Femur (tissue), 1 donor: Measurements from ENCODE around the gene AK1.

Source experiments
- DNase-seq: peaks from one replicate; pipeline ENCODE4 v3.0.0-alpha.2; 2017

The AK1 gene

DNA sequence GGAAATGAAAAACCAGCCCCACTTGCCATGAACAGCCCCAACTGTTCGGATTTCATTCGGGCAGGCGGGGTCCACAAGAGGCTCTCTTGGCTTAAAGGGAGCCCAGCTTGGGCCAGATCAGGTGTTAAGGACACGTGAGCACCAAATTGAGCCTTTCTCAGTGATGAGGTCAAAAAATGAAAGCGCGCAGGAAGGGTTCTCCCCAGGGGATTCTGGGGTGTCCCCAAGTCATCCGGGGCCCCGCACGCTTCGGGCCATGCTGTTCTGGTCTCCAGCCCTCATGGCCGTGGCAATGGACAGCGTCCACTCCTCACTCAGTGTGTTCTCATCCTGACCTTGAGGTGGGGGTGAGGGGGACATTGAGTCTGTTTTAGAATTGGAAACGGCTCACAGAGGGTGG, 10.9 kb downstream of the AK1 start:
- no peak for DNase-seq

DNA sequence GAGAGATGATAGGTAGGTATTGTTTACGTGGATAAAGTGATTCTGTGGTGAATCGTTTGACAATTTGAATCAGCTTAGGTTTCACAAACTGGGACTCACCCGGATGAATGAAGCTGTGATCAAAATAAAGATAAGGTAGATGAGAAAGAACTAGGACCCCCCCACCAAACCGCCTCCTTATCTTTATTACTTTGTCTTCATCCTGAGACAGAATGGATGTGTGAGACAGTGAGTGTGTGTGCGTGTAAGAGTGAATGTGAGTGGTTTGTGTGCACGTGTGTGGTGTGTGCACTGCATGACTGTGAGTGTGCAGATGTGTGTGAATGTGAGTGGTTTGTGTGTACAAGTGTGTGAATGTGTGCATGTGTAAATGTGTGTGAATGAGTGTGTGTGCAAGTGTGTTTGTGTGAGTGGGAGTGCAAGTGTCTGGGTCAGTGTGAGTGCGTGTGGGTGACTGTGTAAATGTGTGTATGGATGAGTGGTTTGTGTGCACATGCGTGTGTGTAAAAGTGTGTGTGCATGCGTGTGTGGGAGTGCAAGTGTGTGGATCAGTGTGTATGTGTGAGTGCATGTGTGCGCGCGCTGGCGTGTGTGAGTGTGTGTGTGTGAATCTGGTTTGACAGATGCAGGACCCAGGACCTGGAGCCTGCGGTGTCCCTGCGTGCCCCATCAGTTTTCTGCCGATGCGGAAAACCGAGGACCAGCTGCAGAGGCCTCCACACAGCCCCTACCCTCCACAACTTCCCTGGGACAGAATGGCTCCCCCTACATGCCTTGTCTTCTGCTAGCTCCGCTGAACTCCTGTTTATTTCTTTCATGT, 11.6 kb downstream of the AK1 start:
- no peak for DNase-seq

DNA sequence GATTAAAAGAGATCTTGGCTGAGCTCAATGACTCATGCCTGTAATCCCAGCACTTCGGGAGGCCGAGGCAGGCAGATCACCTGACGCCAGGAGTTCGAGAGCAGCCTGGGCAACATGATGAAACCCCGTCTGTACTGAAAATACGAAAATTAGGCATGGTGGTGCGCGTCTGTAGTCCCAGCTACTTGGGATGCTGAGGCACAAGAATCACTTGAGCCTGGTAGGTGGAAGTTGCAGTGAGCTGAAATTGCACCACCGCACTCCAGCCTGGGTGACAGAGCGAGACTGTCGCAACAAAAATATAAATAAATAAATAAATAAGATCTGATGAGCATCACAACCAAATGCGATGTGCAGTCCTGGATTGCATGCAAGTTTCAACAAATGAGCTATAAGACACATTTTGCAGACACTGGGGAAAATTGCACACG, 14.3 kb downstream of the AK1 start:
- no peak for DNase-seq

DNA sequence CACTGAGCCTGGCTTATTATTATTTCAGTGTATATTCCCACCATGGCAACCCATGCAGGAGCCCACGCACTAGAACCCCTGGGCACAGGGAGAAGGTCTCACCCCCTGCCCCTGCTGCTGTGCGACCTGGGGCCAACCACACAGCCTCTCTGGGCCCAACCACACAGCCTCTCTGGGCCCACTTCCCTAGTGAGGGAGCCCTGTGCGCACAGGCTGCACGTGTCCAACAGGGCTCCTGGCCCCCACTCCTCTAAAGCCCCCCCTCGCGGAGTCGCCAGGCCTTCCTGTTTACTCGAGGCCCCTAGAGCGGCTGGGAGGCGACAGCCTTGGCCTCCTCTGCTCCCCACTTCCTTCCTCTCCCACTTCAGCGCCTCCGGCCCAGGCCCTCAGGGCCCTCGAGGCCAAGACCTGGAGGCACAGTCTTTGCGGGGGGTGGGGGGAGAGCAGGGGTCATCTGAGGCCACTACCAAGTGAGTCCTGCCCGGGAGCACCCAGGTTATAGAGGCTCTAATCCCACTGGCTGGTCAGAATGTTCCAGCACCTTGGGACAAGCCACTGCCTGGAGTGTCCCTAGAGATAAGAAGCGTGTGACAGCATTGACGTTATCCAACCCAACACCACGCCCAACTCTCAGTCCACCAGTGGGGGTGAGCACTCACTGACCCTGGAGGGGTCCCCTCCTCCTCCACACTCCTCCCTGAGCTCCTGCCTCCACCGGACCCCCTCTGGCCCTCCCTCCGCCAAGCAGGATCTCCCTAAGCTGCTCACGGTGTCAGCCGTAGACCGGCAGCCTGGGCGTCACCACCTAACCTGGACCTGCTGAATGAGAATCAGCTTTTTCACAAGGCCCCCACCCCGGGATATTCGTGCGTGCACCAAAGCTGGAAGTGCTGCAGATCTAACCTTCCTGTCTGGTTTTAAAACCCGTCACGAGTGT, 15.1 kb downstream of the AK1 start:
- DNase-seq: peak; percentile 84

DNA sequence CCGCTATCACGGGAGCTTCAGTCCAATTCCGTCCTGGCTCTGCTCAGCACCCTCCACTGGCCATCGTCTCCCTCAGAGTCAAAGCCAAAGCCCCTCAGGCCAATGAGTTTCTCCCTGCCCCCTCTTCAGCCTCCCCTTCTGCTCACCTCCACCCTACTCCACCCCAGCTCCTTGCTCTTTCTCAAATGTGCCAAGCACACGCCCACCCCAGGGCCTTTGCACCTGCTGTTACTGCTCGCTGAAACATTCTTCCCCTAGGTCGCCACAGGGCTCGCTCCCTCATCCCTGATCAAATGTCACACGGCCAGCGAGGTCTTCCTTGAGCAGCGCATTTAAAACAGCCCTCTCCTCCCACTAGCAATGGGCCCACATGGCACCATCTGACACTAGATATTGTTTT, 16.7 kb downstream of the AK1 start:
- DNase-seq: no peak

DNA sequence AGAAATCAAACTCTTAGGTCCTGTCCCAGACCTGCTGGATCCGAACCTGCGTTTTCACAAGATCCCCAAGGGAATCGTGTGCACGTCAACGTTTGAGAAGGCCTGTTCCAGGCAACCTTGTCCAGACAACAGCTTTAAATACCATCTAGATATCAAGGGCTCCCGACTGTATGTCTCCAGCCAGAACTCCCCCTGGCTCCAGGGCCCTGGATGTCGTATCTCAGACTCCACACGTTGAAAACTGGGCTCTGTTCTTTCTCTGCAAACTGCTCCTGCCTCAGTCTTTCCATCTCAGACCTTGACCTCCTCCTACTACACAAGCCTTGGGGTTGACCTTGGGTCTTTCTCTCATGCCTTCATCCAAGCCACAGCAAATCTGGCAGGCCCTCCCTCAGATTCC, 17.2 kb downstream of the AK1 start:
- DNase-seq: no peak

DNA sequence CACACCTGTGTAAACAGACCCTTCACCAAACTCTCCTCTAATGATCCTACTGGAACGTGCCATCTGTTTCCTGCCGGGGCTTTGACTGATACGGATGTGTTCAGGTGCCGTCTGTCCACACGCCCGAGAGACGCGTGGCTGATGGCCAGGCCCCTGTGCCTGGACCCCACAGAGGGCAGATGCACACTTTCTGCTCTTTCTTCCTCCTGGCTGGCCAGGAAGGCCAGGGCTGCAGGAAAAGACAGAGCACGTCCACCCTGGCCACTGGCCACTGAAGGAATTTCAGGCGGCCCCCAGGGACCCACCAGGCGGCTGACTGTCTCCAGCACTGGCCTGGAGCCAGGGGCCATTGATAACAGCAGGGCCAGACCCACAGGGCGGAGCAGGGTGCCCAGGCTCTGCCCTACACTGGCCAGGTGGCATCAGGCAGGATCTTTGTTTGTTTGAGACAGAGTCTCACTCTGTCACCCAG, 19.4 kb downstream of the AK1 start:
- peak; percentile 64 for DNase-seq

DNA sequence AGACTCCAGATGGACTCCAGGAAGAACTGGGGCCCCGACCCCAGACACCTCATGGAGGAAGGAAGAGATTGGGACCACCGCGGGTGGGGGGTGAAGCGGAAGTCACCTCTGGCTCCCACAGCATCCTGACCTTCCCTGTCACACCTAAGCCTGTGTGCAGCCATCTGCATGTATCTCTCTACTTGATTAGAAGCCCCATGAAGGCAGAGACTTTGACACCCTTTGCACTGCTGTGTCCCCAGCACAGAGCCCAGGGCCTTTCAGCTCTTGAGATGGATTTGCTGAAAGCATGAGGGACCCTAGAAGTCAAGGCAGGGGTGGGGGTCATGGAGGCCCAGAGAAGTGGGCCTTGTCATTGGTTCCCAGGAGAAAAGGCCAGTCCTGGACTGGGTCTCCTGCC, 20.2 kb downstream of the AK1 start:
- no peak for DNase-seq

DNA sequence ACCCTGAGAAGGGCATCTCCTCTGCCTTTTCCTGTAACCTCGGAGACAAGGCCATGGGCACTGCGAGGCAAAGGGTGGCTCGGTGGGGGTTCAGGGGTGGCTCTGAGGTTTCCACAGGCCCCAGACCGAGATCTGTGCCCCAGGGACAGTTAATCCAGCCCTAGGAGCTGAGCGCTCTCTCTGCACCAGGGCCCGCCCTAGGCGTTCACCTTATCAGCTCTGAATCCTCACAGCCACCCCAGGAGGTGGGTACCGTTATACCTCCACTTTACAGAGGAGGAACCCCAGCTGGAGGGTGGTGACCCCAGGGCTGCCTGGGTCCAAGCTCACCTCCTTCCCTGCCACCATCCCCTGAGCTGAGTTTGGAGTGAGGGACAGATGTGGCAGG, 20.8 kb downstream of the AK1 start:
- DNase-seq: no peak

DNA sequence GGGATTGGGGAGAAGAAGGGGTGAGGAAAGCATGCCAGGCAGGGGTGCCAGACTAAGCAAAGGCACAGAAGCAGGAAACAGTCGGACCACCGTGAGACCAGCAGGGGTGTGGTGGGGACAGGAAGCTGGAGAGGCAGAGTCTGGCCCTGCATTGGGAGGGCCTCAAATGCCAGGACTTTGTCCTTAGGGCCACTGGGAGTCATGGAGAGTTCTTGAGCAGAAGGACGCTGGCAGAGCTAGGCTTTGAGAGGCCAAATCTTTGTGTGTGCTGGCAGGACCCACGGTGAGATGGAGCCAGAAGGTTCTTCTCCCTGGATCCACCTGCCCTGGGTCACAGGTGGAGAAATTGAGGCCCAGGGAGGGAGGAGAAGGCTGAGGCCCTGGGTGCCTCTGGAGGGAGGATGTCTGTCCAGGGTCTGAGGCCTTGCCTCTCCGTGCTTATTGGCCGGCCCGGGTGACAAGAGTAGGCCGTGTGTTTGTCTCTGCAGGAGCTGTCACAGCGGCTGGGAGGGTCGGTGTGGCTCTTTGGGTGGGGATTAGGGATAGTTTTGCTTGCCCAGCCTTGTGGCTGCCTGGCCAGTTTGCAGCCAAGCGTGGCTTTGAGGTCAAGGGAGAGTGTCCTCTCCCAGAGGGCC, 21.3 kb downstream of the AK1 start:
- DNase-seq: no peak

DNA sequence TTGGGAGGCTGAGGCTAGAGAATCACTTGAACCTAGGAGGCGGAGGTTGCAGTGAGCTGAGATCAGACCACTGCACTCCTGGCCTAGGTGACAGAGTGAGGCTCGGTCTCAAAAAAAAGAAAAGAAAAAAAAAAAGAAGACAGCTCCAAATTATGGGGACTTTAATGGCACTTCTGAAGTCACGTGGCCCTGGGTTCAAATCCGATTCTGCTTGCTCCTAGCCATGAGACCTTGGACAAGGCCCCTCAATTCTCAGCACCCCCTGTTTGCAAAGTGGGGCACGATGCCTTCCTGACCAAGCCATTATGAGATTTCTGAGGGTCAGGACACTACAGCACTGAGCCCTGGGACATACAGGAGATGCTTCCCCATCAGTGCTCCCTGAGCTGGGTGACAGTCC, 22.0 kb downstream of the AK1 start:
- no peak for DNase-seq

DNA sequence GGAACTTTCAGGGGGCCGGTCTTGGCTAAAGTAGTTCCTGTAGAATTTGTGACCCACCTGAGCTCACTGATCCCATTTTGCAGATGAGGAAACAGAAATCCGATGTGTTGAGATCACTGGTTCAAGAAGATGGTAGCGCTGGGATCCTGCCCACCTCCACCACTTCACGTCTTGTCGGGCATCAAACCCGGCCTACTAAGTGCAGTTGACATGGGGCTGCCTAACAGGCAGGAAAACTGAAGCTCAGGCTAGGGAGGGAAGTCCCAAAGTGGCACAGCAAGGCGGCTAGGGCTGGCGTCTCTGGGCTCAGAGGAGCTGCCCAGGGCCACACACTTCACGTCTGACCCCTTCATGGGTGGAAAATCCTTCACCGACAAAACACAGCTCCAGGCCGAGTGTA, 22.5 kb downstream of the AK1 start:
- DNase-seq: no peak

DNA sequence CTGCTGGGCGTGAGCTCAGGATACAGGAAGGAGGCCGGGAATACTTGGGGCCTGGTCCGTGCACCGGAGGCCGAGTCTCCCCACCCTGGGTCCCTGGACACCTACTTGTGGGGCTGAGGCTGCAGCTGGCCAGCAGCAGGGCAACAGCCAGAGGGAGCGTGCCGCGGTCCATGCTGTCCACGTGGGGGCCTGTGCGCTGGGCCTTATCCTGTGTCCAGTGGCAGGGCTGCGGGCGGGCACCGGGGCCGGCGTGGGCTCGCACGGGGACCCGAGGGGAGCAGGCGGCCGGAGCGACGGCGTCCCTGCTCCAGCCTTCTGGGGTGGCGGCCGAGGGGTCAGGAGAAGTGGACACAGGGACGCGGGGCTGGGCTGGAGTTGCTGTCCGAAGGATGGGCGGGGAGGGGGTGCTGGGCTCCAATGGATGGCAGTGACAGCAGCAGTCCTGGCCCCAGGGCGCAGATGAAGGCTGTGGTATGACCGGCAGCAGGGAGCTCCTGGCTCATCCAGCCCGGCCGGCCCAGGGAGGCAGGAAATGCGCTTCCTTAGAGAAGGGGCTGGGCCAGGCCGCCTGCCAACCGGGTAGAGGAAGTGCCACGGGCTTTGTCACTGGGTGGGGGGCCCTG, 23.2 kb downstream of the AK1 start, which contains the start of gene ENG:
TSS of gene ENG (minus strand) at position 475 of the 623 bp plus-strand sequence. CDS start at position 172, 303 bp downstream.
- DNase-seq: peak; percentile 81

DNA sequence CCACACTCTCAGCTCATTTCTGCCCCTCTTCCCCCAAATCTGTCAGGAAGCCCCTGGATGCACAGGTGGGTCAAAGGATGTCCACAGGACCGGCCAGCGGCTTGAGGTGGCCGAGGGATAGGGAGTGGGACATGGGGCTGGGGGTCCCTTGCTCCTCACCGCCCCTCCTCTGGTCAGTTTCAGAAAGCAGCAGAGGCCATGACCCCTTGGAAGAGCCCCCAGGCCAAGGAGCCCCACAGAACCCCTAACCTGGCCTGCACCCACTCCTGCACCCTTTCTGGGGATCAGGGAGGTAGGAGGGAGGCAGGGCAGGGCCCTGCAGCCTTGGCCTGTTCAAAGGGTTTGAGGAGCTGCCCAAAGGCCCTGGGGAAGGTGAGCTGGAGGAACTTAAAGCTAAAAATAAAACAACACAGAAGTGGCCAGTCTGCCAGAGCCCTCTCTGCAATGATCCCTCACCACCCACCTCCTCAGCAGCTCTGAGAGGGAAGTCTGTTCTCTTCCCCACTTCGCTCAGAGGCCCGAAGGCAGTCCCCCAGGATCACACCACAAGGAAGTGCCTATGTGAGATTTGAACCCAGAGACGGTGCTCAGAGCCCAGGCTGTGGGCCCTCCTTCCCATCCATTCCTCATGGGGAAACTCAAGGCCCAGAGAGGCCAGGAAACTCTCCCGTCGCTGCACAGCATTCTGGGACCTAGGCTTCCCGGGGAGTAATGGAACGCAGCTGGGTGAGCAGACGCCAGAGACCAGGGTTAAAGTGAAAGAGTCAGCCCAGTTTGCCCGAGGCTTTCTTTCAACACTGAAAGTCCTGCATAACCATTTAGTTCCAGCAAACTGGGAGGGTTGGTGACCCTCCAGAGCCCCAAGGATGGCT, 23.9 kb downstream of the AK1 start:
- DNase-seq: no peak

DNA sequence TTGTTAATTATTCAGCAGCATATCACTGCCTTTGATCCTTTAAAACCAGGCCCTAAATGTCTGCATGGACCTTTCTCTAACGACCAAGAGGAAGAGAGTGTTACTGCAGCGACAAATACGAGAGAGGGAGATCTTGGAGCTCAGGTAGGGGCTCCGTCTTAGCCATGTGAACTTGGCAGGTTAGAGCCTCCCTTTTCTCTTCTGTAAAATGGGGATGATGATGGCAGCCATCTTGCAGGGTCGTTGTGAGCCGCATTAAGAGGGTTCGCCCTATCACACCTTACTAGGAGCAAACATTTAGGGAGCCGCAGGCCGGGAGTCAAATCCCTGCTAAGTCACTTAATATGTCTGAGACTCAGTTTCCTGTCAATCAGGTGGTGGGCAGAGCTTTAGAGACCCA, 24.6 kb downstream of the AK1 start:
- no peak for DNase-seq

DNA sequence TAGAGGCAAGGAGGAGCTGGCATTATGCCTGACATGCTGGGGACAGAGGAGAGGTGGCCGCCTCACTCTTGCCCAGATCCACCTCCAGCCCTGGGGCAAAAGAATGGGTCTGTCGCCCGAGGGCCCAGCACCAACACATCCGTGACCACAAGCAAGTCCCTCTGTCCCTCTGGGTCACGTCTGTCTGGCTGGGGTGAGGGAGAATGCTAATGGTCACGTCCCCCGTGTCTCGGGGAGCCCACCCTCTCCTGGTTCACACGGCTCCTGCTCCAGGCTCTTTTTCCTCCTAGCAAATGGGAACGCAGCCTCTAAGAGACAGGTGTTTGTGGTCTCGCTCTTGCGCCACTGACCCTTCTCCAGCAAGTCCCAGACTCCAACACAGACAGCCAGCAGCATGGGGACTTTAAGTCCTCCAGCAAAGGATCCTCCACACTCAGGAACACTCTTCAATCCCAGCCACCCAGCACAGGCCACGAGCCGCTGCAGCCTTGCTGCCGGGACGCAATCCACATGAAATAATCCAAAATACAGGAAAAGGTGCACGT, 27.1 kb downstream of the AK1 start:
- no peak for DNase-seq

DNA sequence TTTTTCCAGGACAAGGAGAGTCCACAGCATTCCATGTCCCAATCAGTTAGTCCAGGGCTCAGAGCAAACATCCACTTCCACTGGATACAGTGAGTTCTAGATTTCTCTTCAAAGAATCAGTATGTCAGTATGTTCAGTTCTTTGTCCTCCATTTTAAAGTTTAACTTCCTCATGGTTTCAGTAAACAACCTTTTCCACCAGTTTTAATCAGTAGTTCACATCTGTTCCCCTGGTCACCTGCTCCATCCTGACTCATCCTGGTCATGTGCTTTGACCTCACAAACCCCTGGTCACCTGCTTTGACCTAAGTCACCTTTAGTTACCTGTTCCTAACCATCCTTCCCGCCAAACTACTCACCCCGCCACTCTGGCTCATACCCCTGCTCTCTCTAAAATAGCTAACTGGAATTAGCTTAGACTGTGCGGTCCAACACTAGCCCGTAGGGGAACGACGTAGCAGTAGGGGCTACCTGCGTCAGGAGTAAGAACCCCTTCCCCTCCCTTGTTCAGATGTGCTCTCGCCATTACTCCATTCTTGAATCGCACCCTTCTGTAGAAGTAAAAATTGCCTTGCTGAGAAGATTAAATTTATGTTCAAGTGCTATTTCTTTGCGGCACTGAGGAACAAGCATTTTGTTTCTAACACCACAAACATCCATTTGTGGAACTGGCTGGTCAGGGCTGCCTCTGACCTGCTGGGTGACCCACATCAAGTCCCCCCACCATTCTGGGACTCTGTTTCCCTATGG, 28.5 kb downstream of the AK1 start:
- DNase-seq: no peak

DNA sequence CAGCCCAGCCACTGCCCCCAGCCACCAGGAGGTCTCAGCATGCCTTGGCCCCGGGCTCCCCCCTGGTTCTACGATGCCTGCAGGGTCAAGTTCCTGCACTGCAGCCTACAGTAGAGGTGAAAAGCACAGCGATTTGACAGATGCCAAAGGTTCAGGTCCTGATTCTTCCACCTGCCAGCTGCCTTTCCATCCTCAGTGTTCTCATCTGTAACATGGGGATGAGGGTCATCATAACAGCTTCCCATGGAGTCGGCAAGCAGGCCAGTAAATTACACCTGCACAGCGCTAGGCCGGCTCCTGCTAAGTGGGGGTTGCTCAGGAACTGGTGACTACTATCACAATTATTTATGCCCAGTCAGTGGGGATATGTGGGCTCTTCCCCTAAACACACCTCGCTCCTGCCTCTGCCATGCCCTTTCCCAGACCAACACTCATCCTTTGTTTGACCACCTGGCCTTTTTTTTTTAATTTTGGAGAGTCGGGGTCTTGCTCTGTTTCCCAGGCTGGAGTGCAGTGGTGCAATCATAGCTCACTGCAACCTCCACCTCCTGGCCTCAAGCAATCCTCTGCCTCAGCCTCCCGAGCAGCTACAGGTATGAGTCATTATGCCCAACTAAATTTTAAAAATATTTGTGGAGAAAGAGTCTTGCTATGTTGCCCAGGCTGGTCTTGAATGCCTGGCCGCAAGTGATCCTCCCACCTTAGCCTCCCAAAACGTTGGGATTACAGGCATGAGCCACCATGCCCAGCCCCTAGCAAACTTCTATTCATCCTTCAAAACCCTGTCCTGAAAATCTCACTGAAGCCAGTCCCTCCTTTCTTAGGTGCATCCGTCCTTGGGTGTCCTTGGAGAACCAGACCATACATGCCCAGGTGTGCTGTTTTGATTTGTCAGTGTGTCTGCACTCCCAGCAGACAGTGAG, 29.4 kb downstream of the AK1 start:
- no peak for DNase-seq

DNA sequence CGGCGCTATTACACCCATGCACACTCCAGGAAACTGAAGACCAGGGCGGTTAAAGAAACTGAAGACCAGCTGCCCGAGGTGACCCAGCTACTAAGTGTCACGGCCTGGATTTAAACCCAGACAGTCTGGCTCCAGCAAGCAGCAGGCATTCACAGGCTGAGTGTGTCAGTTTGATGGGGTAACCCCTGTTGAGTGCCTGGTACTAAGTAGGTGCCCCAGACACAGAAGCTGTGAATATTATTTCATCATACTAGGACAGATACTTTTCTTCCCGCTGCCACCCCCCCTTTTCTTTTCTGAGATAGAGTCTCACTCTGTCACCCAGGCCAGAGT, 30.3 kb downstream of the AK1 start:
- DNase-seq: no peak
